GM06990 (cell line): ENCODE results near the gene PNPLA7.

Experiments used
- DNase-seq: peaks from one replicate; pipeline ENCODE4 v3.0.0-alpha.2; 2011; ENCODE audit not compliant: insufficient read length; ENCODE audit errors: extremely low read depth
- H3K27me3 ChIP-seq: replicated peaks from 2 replicates; pipeline ENCODE4 v1.6.0; 2011; ENCODE audit warnings: low read length; ENCODE audit not compliant: control insufficient read depth, insufficient read depth
- H3K36me3 ChIP-seq: 2 replicates; pipeline ENCODE4 v1.5.1; 2011; ENCODE audit warnings: low read length; ENCODE audit not compliant: control insufficient read depth, insufficient read depth
- H3K4me3 ChIP-seq: replicated peaks from 2 replicates; pipeline ENCODE4 v1.5.1; 2011; ENCODE audit warnings: low read depth, mild to moderate bottlenecking, control low read depth, low read length
- TF ChIP-seq, protein P1 (sequence below): IDR thresholded peaks from 2 replicates; pipeline ENCODE4 v1.5.1; 2011; ENCODE audit warnings: low read length, control low read depth, mild to moderate bottlenecking, inconsistent platforms; ENCODE audit not compliant: insufficient read depth, poor library complexity, severe bottlenecking

The PNPLA7 gene

DNA sequence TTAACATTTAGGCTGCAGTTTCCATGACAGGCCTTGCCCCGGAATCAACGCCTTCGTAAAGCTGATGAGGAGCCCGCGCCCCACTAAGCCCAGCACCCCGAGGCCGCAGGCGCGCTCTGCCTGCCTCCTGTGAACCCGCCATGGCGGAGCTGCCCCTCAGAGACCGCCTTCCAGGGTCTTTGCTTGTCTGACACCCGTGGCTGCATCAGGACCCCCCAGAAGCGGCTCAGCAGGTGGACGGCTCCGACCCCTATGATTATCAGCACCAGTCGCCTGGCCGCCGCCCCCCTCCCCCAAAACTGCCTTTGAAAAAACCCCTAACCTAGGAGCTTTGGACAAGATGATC lies 29.0 kb upstream of the PNPLA7 start:
- peaks cover 20% of the 10 kb centered on the region for H3K36me3 ChIP-seq
- no peaks in the 10 kb centered on the region for H3K27me3 ChIP-seq
- peak overlapping the region; percentile 51 for H3K4me3 ChIP-seq
- TF ChIP-seq, protein P1, sequence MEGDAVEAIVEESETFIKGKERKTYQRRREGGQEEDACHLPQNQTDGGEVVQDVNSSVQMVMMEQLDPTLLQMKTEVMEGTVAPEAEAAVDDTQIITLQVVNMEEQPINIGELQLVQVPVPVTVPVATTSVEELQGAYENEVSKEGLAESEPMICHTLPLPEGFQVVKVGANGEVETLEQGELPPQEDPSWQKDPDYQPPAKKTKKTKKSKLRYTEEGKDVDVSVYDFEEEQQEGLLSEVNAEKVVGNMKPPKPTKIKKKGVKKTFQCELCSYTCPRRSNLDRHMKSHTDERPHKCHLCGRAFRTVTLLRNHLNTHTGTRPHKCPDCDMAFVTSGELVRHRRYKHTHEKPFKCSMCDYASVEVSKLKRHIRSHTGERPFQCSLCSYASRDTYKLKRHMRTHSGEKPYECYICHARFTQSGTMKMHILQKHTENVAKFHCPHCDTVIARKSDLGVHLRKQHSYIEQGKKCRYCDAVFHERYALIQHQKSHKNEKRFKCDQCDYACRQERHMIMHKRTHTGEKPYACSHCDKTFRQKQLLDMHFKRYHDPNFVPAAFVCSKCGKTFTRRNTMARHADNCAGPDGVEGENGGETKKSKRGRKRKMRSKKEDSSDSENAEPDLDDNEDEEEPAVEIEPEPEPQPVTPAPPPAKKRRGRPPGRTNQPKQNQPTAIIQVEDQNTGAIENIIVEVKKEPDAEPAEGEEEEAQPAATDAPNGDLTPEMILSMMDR, result no peak
- no peak for DNase-seq

DNA sequence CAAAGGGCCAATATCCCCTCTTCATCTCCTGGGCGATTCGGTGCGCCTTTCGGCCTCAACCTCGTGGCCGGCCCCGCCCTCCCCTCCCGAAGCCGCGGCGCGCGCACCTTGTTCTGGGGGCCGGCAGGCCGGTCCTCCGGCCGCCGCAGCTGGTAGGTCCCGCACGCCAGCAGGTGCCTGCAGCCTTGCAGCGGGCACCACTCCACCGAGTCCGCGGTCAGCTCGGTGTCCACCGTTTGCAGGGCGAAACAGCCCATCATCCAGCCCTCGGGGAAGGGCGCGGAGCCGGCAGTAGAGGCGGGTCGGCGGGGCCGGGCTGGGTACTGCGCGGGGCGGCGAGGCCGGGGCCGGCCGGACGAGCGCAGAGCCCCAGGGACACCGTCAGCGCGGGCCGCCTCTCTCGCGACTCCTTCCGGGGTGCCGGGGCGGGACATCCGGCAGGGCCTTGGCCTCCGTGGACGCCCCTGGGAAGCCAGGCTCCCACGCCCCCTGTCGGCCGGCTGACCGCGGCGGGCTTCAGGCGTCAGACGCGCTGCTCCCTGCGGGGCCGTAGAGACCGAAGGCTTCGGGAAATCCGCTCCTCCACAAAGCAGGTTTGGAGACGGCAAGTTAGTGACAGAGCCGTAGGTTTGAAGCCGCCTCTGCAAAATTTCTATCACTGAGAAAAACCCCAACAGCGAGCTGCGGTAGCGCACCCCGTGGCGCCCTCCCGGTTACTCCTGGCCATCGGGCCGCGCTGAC lies 28.5 kb upstream of the PNPLA7 start, which contains the start of gene DPH7:
DPH7 (minus strand) TSS at position 408 of the 741 bp plus-strand sequence; CDS start at position 260, 148 bp downstream.
- H3K4me3 ChIP-seq, result peak within 1 kb of the TSS; percentile 93
- peak; percentile 92 for DNase-seq
- no peaks in the 10 kb centered on the region for H3K27me3 ChIP-seq
- peaks cover 21% of the 10 kb centered on the region for H3K36me3 ChIP-seq
- TF ChIP-seq, protein P1, result peak; percentile 92

DNA sequence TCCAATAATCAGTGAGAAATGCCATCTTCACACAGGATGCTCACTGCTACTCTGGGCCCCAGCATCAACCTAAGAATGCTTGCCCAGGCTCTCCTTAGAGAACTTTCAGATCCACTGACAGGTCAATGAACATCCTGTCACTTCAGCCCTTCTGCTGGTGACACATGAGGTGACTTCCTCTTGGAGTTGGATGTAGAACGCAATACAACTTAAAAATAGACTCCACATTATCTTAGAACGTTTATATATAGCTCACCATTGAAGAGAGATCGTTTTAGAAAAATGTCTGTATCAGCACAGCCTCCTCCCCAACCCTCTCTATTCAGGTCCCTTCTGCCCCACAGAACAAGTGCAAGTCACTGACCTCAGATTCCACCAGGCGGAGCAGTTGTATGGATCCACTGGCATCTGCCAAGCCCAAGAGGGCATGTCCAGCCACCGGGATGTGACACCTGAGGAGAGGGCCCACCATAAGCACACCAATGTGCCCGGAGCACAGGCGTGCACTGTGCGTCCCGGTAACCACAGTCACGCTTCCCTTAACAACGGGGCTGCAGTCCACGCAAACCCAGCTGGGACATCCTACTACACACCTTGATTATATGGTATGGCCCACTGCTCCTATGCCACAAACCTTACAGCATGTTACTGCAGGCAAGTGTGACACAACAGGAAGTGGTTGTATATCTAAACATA lies 25.7 kb upstream of the PNPLA7 start:
- peak; percentile 64 for DNase-seq
- TF ChIP-seq, protein P1, result peak; percentile 37
- Histone ChIP-seq H3K36me3 (peaks cover 19% of the 10 kb centered on the region), H3K4me3 (peak overlapping the region; percentile 22), H3K27me3 (no peaks in the 10 kb centered on the region)

DNA sequence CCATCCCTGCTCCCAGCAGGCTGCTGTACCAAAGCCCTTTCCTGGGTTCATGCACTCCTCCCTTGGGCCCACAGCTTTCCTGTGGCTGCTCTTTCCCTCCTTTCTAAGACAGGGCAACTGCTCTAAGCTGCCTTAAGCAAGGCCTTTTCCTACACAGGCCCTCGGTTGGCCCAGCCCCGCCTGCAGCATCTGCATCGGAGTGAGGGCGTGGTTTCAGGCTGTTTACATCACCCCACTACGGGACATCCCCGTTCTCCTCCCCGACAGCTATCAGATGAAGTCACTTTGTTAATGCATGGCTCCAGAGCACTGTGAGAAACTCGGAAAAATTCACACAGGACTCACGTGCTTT lies 25.1 kb upstream of the PNPLA7 start:
- Histone ChIP-seq H3K27me3 (no peaks in the 10 kb centered on the region), H3K36me3 (peaks cover 21% of the 10 kb centered on the region), H3K4me3 (peak overlapping the region; percentile 2)
- no peak for DNase-seq
- TF ChIP-seq, protein P1, result no peak

DNA sequence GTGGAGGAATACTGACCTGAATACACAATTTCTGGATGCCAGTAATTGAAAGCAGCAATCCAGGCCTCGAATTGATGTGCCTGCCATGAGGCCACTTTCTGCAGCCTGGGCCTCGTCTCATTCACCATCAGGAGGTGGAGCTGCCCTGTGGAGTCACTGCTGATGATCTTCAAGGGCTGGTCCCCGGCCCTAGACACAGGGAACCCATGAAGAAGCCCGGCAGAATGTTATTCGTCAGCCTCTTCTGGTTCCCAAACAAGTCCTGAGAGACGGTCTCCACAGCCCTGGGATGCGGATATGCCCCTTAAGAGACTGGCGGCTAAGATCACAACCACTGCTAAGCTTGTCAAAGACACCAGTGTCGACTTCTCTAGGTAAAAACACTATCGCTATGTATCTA lies 24.0 kb upstream of the PNPLA7 start:
- H3K36me3 ChIP-seq, result peaks cover 23% of the 10 kb centered on the region

More for the DNA sequence above, 24.0 kb upstream of the PNPLA7 start:
- TF ChIP-seq, protein P1, result no peak
- Histone ChIP-seq H3K4me3 (no peak overlapping the region), H3K27me3 (no peaks in the 10 kb centered on the region)
- DNase-seq, result no peak
